ENCODE data around the gene MAMSTR.

DNA sequence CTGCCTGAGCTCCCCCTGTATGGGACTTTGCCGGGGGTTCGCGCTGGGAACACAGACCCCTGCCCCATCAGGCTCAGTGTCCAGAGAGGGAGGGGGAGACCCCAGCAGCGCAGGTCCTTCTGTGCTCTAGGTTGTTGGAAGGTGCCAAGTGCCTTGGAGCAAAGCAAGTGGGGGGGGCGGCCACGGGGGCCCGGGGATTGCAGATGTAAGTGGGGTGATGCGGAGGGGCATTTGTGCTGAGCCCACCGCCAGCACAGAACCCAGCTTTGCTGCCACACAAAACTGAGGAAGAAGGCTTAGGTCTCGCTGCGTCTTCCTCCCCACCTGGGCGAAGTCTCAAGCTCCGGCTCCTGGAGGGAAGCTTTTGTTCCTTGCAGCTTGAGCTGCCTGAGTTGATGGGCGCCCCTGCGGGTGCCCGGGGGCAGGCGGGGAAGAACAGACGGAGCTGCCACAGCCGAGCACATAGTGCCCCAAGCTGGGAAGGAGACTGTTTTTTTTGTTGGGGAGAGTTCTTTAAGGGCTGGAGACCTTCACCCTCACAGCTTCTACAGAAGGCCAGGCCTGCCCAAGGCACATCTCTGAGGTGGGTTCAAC is 45.2 kb downstream of the MAMSTR start:
- TF ChIP-seq EZH2 (IDR thresholded peaks at IDR 0.05; ENCODE audit: low read length, missing control alignments) (no peak), CTCF (conservative IDR thresholded peaks at IDR 0.05 in 1 of 2, IDR thresholded peaks at IDR 0.05 in 1 of 2; ENCODE audit: low read depth in 1 of 2, low read length in 2 of 2) (no peak)

All from fibroblast of lung (primary cell).